Epithelial cell of proximal tubule (primary cell): Measurements from ENCODE around the gene CFAP69. TPM values are rescaled to one million over a fixed set of nuclear protein-coding genes. Genes with fewer than 3 reads are reported as not detected.

Experiments used
- DNase-seq: peaks from one replicate; pipeline ENCODE4 v3.0.0-alpha.2; 2011; ENCODE audit warnings: low read depth
- H3K4me3 ChIP-seq: 2 replicates; pipeline ENCODE4 v1.5.1; 2011; ENCODE audit warnings: low read depth, mild to moderate bottlenecking, low read length
- total RNA-seq: library from RNA; depleted of rRNA; stranded (reverse); fragments of >200 nt; gene quantifications from 2 replicates; pipeline ENCODE4 v1.2.3, GENCODE V29; 2015
- TF ChIP-seq, protein P1 (sequence below): conservative IDR thresholded peaks from 2 replicates; pipeline ENCODE4 v1.5.1; 2012; ENCODE audit warnings: low read depth, mild to moderate bottlenecking, low read length

The CFAP69 gene
- total RNA-seq, 1 donor from 2014 or later, result 0.29 TPM

- DNase-seq, result no peak
- TF ChIP-seq, protein P1, sequence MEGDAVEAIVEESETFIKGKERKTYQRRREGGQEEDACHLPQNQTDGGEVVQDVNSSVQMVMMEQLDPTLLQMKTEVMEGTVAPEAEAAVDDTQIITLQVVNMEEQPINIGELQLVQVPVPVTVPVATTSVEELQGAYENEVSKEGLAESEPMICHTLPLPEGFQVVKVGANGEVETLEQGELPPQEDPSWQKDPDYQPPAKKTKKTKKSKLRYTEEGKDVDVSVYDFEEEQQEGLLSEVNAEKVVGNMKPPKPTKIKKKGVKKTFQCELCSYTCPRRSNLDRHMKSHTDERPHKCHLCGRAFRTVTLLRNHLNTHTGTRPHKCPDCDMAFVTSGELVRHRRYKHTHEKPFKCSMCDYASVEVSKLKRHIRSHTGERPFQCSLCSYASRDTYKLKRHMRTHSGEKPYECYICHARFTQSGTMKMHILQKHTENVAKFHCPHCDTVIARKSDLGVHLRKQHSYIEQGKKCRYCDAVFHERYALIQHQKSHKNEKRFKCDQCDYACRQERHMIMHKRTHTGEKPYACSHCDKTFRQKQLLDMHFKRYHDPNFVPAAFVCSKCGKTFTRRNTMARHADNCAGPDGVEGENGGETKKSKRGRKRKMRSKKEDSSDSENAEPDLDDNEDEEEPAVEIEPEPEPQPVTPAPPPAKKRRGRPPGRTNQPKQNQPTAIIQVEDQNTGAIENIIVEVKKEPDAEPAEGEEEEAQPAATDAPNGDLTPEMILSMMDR, result no peak
- H3K4me3 ChIP-seq, result no peak overlapping the region
These were observed 31.2 kb downstream of the CFAP69 start for GRCh38 chr7:90276033-90276728.

GRCh38 chr7:90288154-90288553 is 43.2 kb downstream of the CFAP69 start:
- no peak overlapping the region for H3K4me3 ChIP-seq
- TF ChIP-seq, protein P1, result no peak
- no peak for DNase-seq

DNA sequence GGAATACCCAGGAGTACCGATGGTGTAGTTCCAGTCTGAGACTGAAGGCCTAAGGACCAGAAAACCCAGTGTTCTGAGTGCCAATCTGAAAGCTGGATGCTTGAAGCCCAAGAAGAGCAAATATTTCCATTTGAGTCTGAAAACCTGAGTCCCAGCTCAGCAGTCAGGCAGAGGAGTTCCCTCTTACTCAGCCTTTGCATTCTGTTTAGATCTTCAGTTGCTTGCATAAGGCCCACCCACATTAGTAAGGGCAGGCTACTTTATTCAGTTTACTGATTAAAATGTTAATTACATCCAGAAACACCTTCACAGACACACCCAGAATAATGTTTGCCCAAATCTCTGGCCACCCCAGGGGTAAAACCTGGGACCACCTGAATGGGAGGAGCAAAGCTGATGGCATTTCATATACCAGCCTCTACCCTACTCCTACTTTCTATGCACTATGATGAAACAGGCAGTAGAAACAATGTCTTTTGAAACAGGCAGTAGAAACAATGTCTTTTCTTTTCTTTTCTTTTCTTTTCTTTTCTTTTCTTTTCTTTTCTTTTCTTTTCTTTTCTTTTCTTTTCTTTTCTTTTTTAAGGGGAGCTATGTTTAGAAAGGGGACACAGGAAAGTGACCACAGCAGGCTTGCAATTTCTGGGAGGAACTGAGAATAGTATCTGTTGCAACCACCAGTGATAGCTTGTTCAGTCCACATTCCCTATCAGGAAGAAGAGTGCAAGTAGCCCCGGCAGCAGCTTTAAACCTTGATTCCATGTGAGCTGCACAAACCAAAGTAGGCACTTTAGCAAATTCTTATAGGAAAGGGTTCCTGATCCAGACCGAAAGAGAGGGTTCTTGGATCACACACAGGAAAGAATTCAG is 45.5 kb downstream of the CFAP69 start:
- DNase-seq, result no peak
- H3K4me3 ChIP-seq, result no peak overlapping the region
- TF ChIP-seq, protein P1, result no peak

GRCh38 chr7:90298145-90299038 is 53.4 kb downstream of the CFAP69 start:
- DNase-seq, result peak; percentile 25

GRCh38 chr7:90303241-90303640 is 58.3 kb downstream of the CFAP69 start:
- H3K4me3 ChIP-seq, result no peak overlapping the region
- TF ChIP-seq, protein P1, result no peak
- DNase-seq, result no peak

More at GRCh38 chr7:90298145-90299038, 53.4 kb downstream of the CFAP69 start:
- TF ChIP-seq, protein P1, result peak; percentile 81
- H3K4me3 ChIP-seq, result no peak overlapping the region

- TF ChIP-seq, protein P1, result no peak
- no peak overlapping the region for H3K4me3 ChIP-seq
These were observed 64.9 kb downstream of the CFAP69 start for GRCh38 chr7:90309872-90310271.

More at GRCh38 chr7:90309872-90310271, 64.9 kb downstream of the CFAP69 start:
- no peak for DNase-seq
